ENCODE results near the gene LSM3.

DNA sequence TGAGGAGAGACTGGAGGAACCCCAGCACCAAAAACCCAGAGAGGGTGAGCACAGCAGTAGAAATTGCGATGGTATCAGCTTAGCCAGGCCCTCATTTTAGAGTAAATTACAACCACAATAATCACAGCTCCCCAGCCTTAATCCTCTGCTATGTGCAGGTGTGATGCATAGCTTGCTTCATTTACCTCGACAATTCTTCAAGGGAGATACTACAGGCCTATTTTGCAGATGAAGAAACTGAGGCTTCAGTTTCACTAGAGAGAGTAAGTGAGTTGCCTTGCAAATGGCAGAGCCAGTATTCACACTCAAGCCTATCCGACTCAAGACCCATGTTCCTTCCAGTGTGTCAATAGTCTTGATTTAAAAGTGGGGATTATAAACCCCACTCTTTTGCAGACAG is 33.4 kb downstream of the LSM3 start:
- TF ChIP-seq, protein P1, sequence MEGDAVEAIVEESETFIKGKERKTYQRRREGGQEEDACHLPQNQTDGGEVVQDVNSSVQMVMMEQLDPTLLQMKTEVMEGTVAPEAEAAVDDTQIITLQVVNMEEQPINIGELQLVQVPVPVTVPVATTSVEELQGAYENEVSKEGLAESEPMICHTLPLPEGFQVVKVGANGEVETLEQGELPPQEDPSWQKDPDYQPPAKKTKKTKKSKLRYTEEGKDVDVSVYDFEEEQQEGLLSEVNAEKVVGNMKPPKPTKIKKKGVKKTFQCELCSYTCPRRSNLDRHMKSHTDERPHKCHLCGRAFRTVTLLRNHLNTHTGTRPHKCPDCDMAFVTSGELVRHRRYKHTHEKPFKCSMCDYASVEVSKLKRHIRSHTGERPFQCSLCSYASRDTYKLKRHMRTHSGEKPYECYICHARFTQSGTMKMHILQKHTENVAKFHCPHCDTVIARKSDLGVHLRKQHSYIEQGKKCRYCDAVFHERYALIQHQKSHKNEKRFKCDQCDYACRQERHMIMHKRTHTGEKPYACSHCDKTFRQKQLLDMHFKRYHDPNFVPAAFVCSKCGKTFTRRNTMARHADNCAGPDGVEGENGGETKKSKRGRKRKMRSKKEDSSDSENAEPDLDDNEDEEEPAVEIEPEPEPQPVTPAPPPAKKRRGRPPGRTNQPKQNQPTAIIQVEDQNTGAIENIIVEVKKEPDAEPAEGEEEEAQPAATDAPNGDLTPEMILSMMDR (IDR thresholded peaks at IDR 0.05; ENCODE audit: low read length): no peak
- no peak for TF ChIP-seq EZH2 (IDR thresholded peaks at IDR 0.05; ENCODE audit: borderline replicate concordance, low read length)

Measured in OCI-LY1 (cell line).